Heart left ventricle (tissue), 13 donors: ENCODE data around the gene CYP19A1.

Experiments used
- CTCF ChIP-seq, 12 donors: fragments of 200-600 bp; sonication (generic) in 4 of 12; IDR thresholded peaks; one replicate each; pipeline versions ENCODE4 v1.5.0 to v1.8.0; 2018 to 2022; ENCODE audit warnings: antibody characterized with exemption in 12 of 12, mild to moderate bottlenecking in 5 of 12
- POLR2A ChIP-seq, 2 donors: fragments of 450-650 bp; IDR thresholded peaks; one replicate each; pipeline ENCODE4 v1.6.1; 2017; ENCODE audit warnings: antibody characterized with exemption in 2 of 2, mild to moderate bottlenecking in 2 of 2, moderate library complexity in 2 of 2
- donor health status: ischemic (EF 13 %, LVEDD 7.1; RV severe dilation, severe dysfunction).
- donor health status: DM: no; HTN: yes; CAD: no.
- donor health status: DM: no; HTN: no; CAD: no.
- donor health status: ischemic (EF 25% LVEDD 6.9; RV normal size, moderate dysfunction).
- donor health status: ischemic (EF 25% LVEDD 5.7; RV mildly dilated, moderate dysfunction).
- donor health status: ischemic (EF 35%, LVEDD 5.7; RV mildly dilated, moderate dysfunction).
- donor health status: nonischemic (EF 11% LVEDD 7.7; RV severe dilation, severe dysfunction).
- donor health status: DM: yes; HTN: yes; CAD: no.
- donor health status: PGD.
- donor health status: ischemic (EF 29% LVEDD 5.4; RV normal size, mild dysfunction).
- donor health status: nonischemic (EF 23%, LVEDD 6.1; RV moderate dilation, normal function).

GRCh38 chr15:51193979-51194378, 144.4 kb downstream of the CYP19A1 start:
- TF ChIP-seq POLR2A (IDR thresholded peaks at IDR 0.05): no peak
- TF ChIP-seq CTCF (IDR thresholded peaks at IDR 0.05): no peak
